ENCODE results near the gene FHAD1.
"Not testable (repeated sequence)": the region's sequence is repeated elsewhere in the genome, so short reads cannot be mapped to it uniquely, and the experiment has no call there.

The FHAD1 gene

GRCh38 chr1:15277447-15277838, 30.4 kb downstream of the FHAD1 start:
- DNase-seq = no peak

- no peak for DNase-seq
Observed at GRCh38 chr1:15277933-15278332, 30.9 kb downstream of the FHAD1 start.

- DNase-seq = no peak
Observed at GRCh38 chr1:15279576-15280230, 32.7 kb downstream of the FHAD1 start.

- DNase-seq = no peak
Observed at GRCh38 chr1:15280416-15280815, 33.4 kb downstream of the FHAD1 start.

GRCh38 chr1:15282038-15282437, 35.0 kb downstream of the FHAD1 start:
- no peak for DNase-seq

- DNase-seq = no peak
Observed at GRCh38 chr1:15282810-15283474, 35.9 kb downstream of the FHAD1 start.

- DNase-seq = no peak
Observed at GRCh38 chr1:15283526-15283925, 36.5 kb downstream of the FHAD1 start.

- DNase-seq = no peak
Observed at GRCh38 chr1:15286452-15286851, 39.4 kb downstream of the FHAD1 start.

- no peak for DNase-seq
Observed at GRCh38 chr1:15287035-15287979, 40.3 kb downstream of the FHAD1 start.

GRCh38 chr1:15288173-15288926, 41.3 kb downstream of the FHAD1 start:
- DNase-seq = no peak

- DNase-seq = no peak
Observed at GRCh38 chr1:15289251-15289651, 42.2 kb downstream of the FHAD1 start.

GRCh38 chr1:15290382-15290781, 43.4 kb downstream of the FHAD1 start:
- peak; percentile 66 for DNase-seq

- DNase-seq = peak; percentile 16
Observed at GRCh38 chr1:15295696-15296095, 48.7 kb downstream of the FHAD1 start.

- no peak for DNase-seq
Observed at GRCh38 chr1:15296585-15297321, 49.7 kb downstream of the FHAD1 start.

- DNase-seq = not testable (repeated sequence)
Observed at GRCh38 chr1:15297975-15298374, 51.0 kb downstream of the FHAD1 start.

- no peak for DNase-seq
Observed at GRCh38 chr1:15299179-15299578, 52.2 kb downstream of the FHAD1 start.

GRCh38 chr1:15299806-15300205, 52.8 kb downstream of the FHAD1 start:
- no peak for DNase-seq

GRCh38 chr1:15303935-15304334, 56.9 kb downstream of the FHAD1 start:
- no peak for DNase-seq

- DNase-seq = peak; percentile 19
Observed at GRCh38 chr1:15304708-15305467, 57.9 kb downstream of the FHAD1 start.

GRCh38 chr1:15305468-15305770, 58.4 kb downstream of the FHAD1 start:
- DNase-seq = peak; percentile 55

- not testable (repeated sequence) for DNase-seq
Observed at GRCh38 chr1:15306352-15306751, 59.3 kb downstream of the FHAD1 start.
